Stomach (tissue), 9 donors: ENCODE results near the gene CCDC12. TPM values are rescaled to one million over a fixed set of nuclear protein-coding genes. Genes with fewer than 3 reads are reported as not detected.

Experiments used
- DNase-seq, 2 donors: peaks; one replicate each; pipeline versions ENCODE4 v3.0.0 to v3.0.0-alpha.2; 2013 to 2019
- H3K27ac ChIP-seq, 5 donors: fragments of 200-600 bp in 4 of 5; sonication (generic) in 4 of 5; one replicate each; pipeline ENCODE4 v1.5.1; 2013 to 2019; ENCODE audit warnings: mild to moderate bottlenecking in 1 of 5, moderate library complexity in 1 of 5
- H3K27me3 ChIP-seq, 3 donors: fragments of 200-600 bp; sonication (generic); one replicate each; pipeline ENCODE4 v1.5.1; 2017 to 2019; ENCODE audit warnings: mixed run types in 1 of 3
- H3K36me3 ChIP-seq, 4 donors: fragments of 200-600 bp; sonication (generic); 1 replicate in 3 of 4; 2 replicates in 1 of 4; pipeline ENCODE4 v1.5.1; 2016 to 2019
- H3K4me1 ChIP-seq, 4 donors: fragments of 200-600 bp; sonication (generic); one replicate each; pipeline ENCODE4 v1.5.1; 2016 to 2019
- H3K4me3 ChIP-seq, 4 donors: fragments of 200-600 bp; sonication (generic) in 3 of 4; one replicate each; pipeline ENCODE4 v1.5.1; 2016 to 2019; ENCODE audit warnings: mild to moderate bottlenecking in 1 of 4
- H3K9me3 ChIP-seq, 4 donors: fragments of 200-600 bp; sonication (generic); one replicate each; pipeline ENCODE4 v1.5.1; 2016 to 2019
- EP300 ChIP-seq: sonication (generic); formaldehyde crosslinking; IDR thresholded peaks from one replicate; pipeline ENCODE4 v1.6.1; 2017; ENCODE audit warnings: antibody characterized with exemption
- POLR2A ChIP-seq, 4 donors: fragments of 450-650 bp; IDR thresholded peaks; one replicate each; pipeline ENCODE4 v1.6.1; 2016; ENCODE audit warnings: antibody characterized with exemption in 4 of 4, control low read depth in 2 of 4, mild to moderate bottlenecking in 1 of 4, moderate library complexity in 1 of 4
- POLR2AphosphoS5 ChIP-seq, 3 donors: sonication (generic); formaldehyde crosslinking; IDR thresholded peaks; one replicate each; pipeline ENCODE4 v1.6.1; 2016; ENCODE audit warnings: antibody characterized with exemption in 3 of 3
- WGBS, 5 donors: extraction: QIAGEN DNeasy Blood & Tissue Kit in 3 of 5; methylation state at CpG; one replicate each; pipeline versions ENCODE4 v1.1.5 to v1.1.7; 2013 to 2018; 5-methylcytosine and 5-hydroxymethylcytosine counted together
- intact Hi-C: fragments of 100-400 bp; cut with DNase I; formaldehyde crosslinking; loops from one replicate; pipeline ENCODE4 v1.15.1; 2023; ENCODE audit warnings: low total_unique reads
- polyA plus RNA-seq, 3 donors: library from polyadenylated mRNA; stranded (reverse); fragments of 200-250 nt; gene quantifications; one replicate each; pipeline ENCODE4 v1.2.3, GENCODE V29; 2013
- total RNA-seq, 5 donors: library from RNA; depleted of rRNA; stranded (reverse); fragments of >200 nt; gene quantifications; one replicate each; pipeline versions ENCODE4 v1.1.0 to v1.2.3, GENCODE V29; 2014 to 2016
- TF ChIP-seq, protein P1 (sequence below), 7 experiments: fragments of 450-650 bp in 4 of 7; fragments of 200-600 bp in 3 of 7; sonication (generic) in 3 of 7; IDR thresholded peaks; one replicate each; pipeline ENCODE4 v1.5.1; 2016 to 2019; ENCODE audit warnings: antibody characterized with exemption in 7 of 7, control low read depth in 2 of 7, mild to moderate bottlenecking in 1 of 7
- donor health status: healthy with polysubstance abuse.
- donor health status: Bipolar disorder and iron deficiency.
- donor health status: healthy.

Gene CCDC12
- total and polyA plus RNA-seq, 8 donors: 2.9 to 88.7 (median 47.1) TPM

- Histone ChIP-seq H3K4me3 (no peak overlapping the region), H3K27ac (no peak overlapping the region), H3K4me1 (peaks cover 4 to 26% (median 19%) of the 10 kb centered on the region in 4 donors), H3K9me3 (no peaks in the 10 kb centered on the region), H3K36me3 (peaks cover 37 to 83% (median 66%) of the 10 kb centered on the region in 4 donors), H3K27me3 (no peaks in the 10 kb centered on the region)
- no peak for DNase-seq
- intact Hi-C loops: no loop called here
- TF ChIP-seq EP300: no peak
- TF ChIP-seq, protein P1, sequence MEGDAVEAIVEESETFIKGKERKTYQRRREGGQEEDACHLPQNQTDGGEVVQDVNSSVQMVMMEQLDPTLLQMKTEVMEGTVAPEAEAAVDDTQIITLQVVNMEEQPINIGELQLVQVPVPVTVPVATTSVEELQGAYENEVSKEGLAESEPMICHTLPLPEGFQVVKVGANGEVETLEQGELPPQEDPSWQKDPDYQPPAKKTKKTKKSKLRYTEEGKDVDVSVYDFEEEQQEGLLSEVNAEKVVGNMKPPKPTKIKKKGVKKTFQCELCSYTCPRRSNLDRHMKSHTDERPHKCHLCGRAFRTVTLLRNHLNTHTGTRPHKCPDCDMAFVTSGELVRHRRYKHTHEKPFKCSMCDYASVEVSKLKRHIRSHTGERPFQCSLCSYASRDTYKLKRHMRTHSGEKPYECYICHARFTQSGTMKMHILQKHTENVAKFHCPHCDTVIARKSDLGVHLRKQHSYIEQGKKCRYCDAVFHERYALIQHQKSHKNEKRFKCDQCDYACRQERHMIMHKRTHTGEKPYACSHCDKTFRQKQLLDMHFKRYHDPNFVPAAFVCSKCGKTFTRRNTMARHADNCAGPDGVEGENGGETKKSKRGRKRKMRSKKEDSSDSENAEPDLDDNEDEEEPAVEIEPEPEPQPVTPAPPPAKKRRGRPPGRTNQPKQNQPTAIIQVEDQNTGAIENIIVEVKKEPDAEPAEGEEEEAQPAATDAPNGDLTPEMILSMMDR (IDR thresholded peaks at IDR 0.05): no peak
- TF ChIP-seq POLR2A (IDR thresholded peaks at IDR 0.05): no peak
- no peak for TF ChIP-seq POLR2AphosphoS5 (IDR thresholded peaks at IDR 0.05)
- WGBS, 5 donors: 86 to 92% (median 91%) methylated on average over 13 to 16 of the region's 16 CpGs
Measured at GRCh38 chr3:47007482-47008233, 31.1 kb upstream of the CCDC12 start.

- Histone ChIP-seq H3K27ac (no peak overlapping the region), H3K27me3 (no peaks in the 10 kb centered on the region), H3K9me3 (no peaks in the 10 kb centered on the region), H3K4me1 (peaks cover 4 to 26% (median 19%) of the 10 kb centered on the region in 4 donors), H3K4me3 (no peak overlapping the region), H3K36me3 (peaks cover 44 to 83% (median 72%) of the 10 kb centered on the region in 4 donors)
- 83 to 100% (median 93%) methylated on average over 1 to 3 of the region's 3 CpGs; no CpG with 5 or more reads in 1 of the 5 donors for WGBS, 5 donors
- TF ChIP-seq POLR2A (IDR thresholded peaks at IDR 0.05) (no peak), EP300 (no peak), POLR2AphosphoS5 (IDR thresholded peaks at IDR 0.05) (no peak)
- TF ChIP-seq, protein P1 (IDR thresholded peaks at IDR 0.05): no peak
- no peak for DNase-seq
- intact Hi-C loops: no loop called here
Measured at GRCh38 chr3:47007001-47007400, 30.5 kb upstream of the CCDC12 start.

GRCh38 chr3:47006145-47006651 lies 29.7 kb upstream of the CCDC12 start:
- intact Hi-C loops: no loop called here
- no peaks in the 10 kb centered on the region for H3K9me3 ChIP-seq
- no peak overlapping the region for H3K4me3 ChIP-seq
- peaks cover 52 to 91% (median 80%) of the 10 kb centered on the region in 4 donors for H3K36me3 ChIP-seq
- DNase-seq: no peak
- no peak overlapping the region for H3K27ac ChIP-seq
- WGBS, 5 donors: 90 to 92% (median 91%) methylated on average over 9 of the region's 9 CpGs
- TF ChIP-seq, protein P1 (IDR thresholded peaks at IDR 0.05): no peak
- no peak for TF ChIP-seq POLR2A (IDR thresholded peaks at IDR 0.05)
- TF ChIP-seq EP300: no peak
- TF ChIP-seq POLR2AphosphoS5 (IDR thresholded peaks at IDR 0.05): no peak
- no peaks in the 10 kb centered on the region for H3K27me3 ChIP-seq
- peaks cover 4 to 26% (median 19%) of the 10 kb centered on the region in 4 donors for H3K4me1 ChIP-seq

GRCh38 chr3:47005212-47006144 lies 28.9 kb upstream of the CCDC12 start:
- Histone ChIP-seq H3K4me1 (peaks cover 4 to 26% (median 19%) of the 10 kb centered on the region in 4 donors), H3K9me3 (no peaks in the 10 kb centered on the region), H3K36me3 (peaks cover 58 to 94% (median 87%) of the 10 kb centered on the region in 4 donors), H3K4me3 (no peak overlapping the region), H3K27me3 (no peaks in the 10 kb centered on the region), H3K27ac (no peak overlapping the region)
- intact Hi-C loops: no loop called here
- no peak for TF ChIP-seq POLR2A (IDR thresholded peaks at IDR 0.05)
- TF ChIP-seq, protein P1 (IDR thresholded peaks at IDR 0.05): no peak
- no peak for TF ChIP-seq EP300
- no peak for TF ChIP-seq POLR2AphosphoS5 (IDR thresholded peaks at IDR 0.05)
- no peak for DNase-seq
- WGBS, 5 donors: 77 to 83% (median 81%) methylated on average over 17 to 32 of the region's 32 CpGs
